Measurements from ENCODE around the gene CASP10. TPM values are rescaled to one million over a fixed set of nuclear protein-coding genes. Genes with fewer than 3 reads are reported as not detected.

CASP10 gene
- total and polyA plus RNA-seq, 2 of the 4 experiments (the other 2 are of a cell fraction): 0.12 to 0.90 TPM

DNA sequence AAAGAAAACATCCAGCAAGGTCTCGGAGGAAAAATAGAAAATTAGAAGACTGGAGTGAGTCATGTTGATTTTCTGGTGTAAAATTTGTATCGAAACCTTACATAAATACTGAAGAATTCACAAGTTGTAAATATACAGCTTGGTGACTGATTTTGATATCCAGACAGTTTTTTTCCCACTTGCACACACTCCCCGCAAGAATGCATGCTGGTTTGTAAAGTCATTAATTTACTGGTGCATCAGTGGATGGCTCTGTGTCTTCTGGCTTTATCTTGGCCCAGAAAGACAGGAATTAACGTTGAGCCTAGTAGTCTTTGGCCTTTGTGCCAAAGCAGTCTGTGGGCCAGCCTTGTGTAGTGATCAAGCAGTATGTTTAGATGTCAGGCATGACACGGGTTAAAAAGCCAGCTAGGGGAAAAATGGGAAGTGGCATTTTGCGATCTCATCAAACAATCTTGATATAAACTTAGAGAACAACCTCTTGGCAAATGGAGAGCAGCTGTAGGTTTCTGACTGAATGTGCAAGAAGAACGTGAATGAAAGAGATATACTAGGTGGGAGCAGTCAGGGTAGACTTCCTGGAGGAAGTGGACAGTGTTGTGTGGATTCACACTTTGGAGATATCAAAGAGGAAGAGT, 54.7 kb downstream of the CASP10 start:
- no peak overlapping the region for H3K4me3 ChIP-seq (ENCODE audit: insufficient read depth, low read depth, low read length)
- no peak overlapping the region for H2AK5ac ChIP-seq (ENCODE audit: low read depth, low read length)
- H2AK9ac ChIP-seq (replicated peaks; ENCODE audit: low read depth, low read length, poor library complexity): no peak overlapping the region
- ChIA-PET CTCF (interaction anchor here (0.6 to 0.7 kb wide), 2 partner anchors 117 to 229 kb away, joined by 3 to 7 read pairs; no protein-coding TSS in a partner anchor), POLR2A (ENCODE audit: unreplicated experiment) (no interaction called here)
- H3K9me3 ChIP-seq (ENCODE audit: control insufficient read depth, insufficient read depth, low read length): peaks cover 2% of the 10 kb centered on the region; the same call in 1 of the 2 replicates
- no peak overlapping the region for H3K56ac ChIP-seq (ENCODE audit: extremely low read depth, insufficient read depth, low read length)
- no peaks in the 10 kb centered on the region for H3K9me1 ChIP-seq (ENCODE audit: insufficient read depth, low read length)
- no peaks in the 10 kb centered on the region for H4K20me1 ChIP-seq (ENCODE audit: insufficient read depth, low read length)
- H3K27me3 ChIP-seq (ENCODE audit: control insufficient read depth, insufficient read depth, low read length): no peaks in the 10 kb centered on the region
- no peak overlapping the region for H2BK120ac ChIP-seq (ENCODE audit: low read depth, low read length)
- no peak overlapping the region for H2BK5ac ChIP-seq (ENCODE audit: low read depth, low read length, poor library complexity, severe bottlenecking)
- no peak overlapping the region for H3K14ac ChIP-seq (replicated peaks; ENCODE audit: low read depth, low read length)
- no peak overlapping the region for H4K5ac ChIP-seq (ENCODE audit: low read depth, low read length)
- dilution Hi-C loops (cut with HindIII; ENCODE audit: low sequenced_read_pairs, unreplicated experiment): no loop called here
- no peaks in the 10 kb centered on the region for H3K79me1 ChIP-seq (ENCODE audit: low read depth in 1 of 2, low read length in 2 of 2)
- no peak overlapping the region for H4K91ac ChIP-seq (ENCODE audit: insufficient read depth, low read depth, low read length)
- DNase-seq (no peak), ATAC-seq (ENCODE audit: low read depth) (no peak)
- H2BK15ac ChIP-seq (ENCODE audit: low read depth, low read length): no peak overlapping the region
- no peak overlapping the region for H2BK20ac ChIP-seq (ENCODE audit: low read depth, low read length)
- no peak overlapping the region for H3K9ac ChIP-seq (ENCODE audit: low read depth, low read length)
- peaks cover 8% of the 10 kb centered on the region for H3K4me1 ChIP-seq (ENCODE audit: control insufficient read depth, insufficient read depth, low read length)
- no peak overlapping the region for H3K4ac ChIP-seq (ENCODE audit: low read depth, low read length)
- intact Hi-C loops (cut with micrococcal nuclease): loop anchor here (2.0 to 10.0 kb wide), 3 partner anchors 215 to 797 kb away; partner anchors contain the start of genes STRADB and TRAK2
- H3K27ac ChIP-seq (ENCODE audit: insufficient read depth, low read length): no peak overlapping the region
- in situ Hi-C loops (cut with MboI; ENCODE audit: low sequenced_read_pairs): loop anchor here (25.0 kb wide), 1 partner anchor 375 kb away; a partner anchor contains a TSS
- 100% methylated on average over 1 of the region's 7 CpGs; no CpG with 5 or more reads in 1 of the 2 experiments for WGBS, 2 experiments (ENCODE audit: extremely low coverage in 2 of 2, insufficient read length in 1 of 2)
- BruUV-seq (replicated peaks): no TSS peak
- H3K18ac ChIP-seq (ENCODE audit: low read depth, low read length): no peak overlapping the region
- no peak overlapping the region for H4K8ac ChIP-seq (ENCODE audit: low read depth in 2 of 2, low read length in 2 of 2)
- TF ChIP-seq CEBPB (IDR thresholded peaks at IDR 0.05; ENCODE audit: low read depth, low read length) (no peak), RFX5 (IDR thresholded peaks at IDR 0.05; ENCODE audit: low read depth, low read length) (no peak), MXI1 (IDR thresholded peaks at IDR 0.05; ENCODE audit: borderline replicate concordance, low read depth, low read length) (no peak), RCOR1 (IDR thresholded peaks at IDR 0.05; ENCODE audit: insufficient replicate concordance, low read length) (no peak), MAFK (IDR thresholded peaks at IDR 0.05; ENCODE audit: low read depth, low read length) (no peak), ELK1 (IDR thresholded peaks at IDR 0.05; ENCODE audit: borderline replicate concordance, low read depth, low read length) (no peak), FOS (IDR thresholded peaks at IDR 0.05; ENCODE audit: low read depth, low read length) (no peak)
- H3K23ac ChIP-seq (ENCODE audit: low read depth, low read length): no peak overlapping the region
- H3K36me3 ChIP-seq (ENCODE audit: control insufficient read depth, insufficient read depth, low read length): no peaks in the 10 kb centered on the region
- H3K4me2 ChIP-seq (ENCODE audit: low read depth, low read length): no peak overlapping the region
- H2AFZ ChIP-seq (replicated peaks; ENCODE audit: low read length, poor library complexity): no peak overlapping the region

Data from IMR-90 (cell line).